Ovary (tissue), 3 donors: Measurements from ENCODE around the gene C2orf15.

ENCODE experiments used
- CTCF ChIP-seq, 3 donors: fragments of 450-650 bp in 2 of 3; fragments of 200-600 bp in 1 of 3; IDR thresholded peaks; one replicate each; pipeline versions ENCODE4 v1.5.1 to v1.8.0; 2016 to 2022; ENCODE audit warnings: antibody characterized with exemption in 3 of 3, mild to moderate bottlenecking in 1 of 3
- POLR2A ChIP-seq: fragments of 450-650 bp; IDR thresholded peaks from one replicate; pipeline ENCODE4 v1.6.1; 2017; ENCODE audit warnings: antibody characterized with exemption, mild to moderate bottlenecking, moderate library complexity
- donor health status: DM: no; HTN: no; CAD: no.

- TF ChIP-seq CTCF (IDR thresholded peaks at IDR 0.05) (no peak), POLR2A (no peak)
Measured at GRCh38 chr2:99200076-99200800, 58.7 kb downstream of the C2orf15 start.
